GM12878 (cell line): ENCODE results near the gene MALT1. TPM values are rescaled to one million over a fixed set of nuclear protein-coding genes. Genes with fewer than 3 reads are reported as not detected.

Experiments
- ATAC-seq: fragments of 200-7000 bp; cut with Tn5 transposase; 3 replicates; pipeline ENCODE4 v1.9.1; 2020; ENCODE audit warnings: mild to moderate bottlenecking, moderate library complexity
- BruUV-seq: library from RNA; stranded (reverse); fragments of 400-500 nt; replicated peaks from 2 replicates; lab custom pipeline; 2021; lab: Mats Ljungman, UMichigan
- CTCF ChIA-PET: fragments of 300-600 bp; sonication (Branson Sonifier 250); formaldehyde crosslinking; extraction: SDS; loops from one replicate; lab custom pipeline; 2021; ENCODE audit warnings: inconsistent platforms; lab: Yijun Ruan, JAX
- POLR2A ChIA-PET: fragments of 350-600 bp; formaldehyde crosslinking; extraction: SDS; loops from one replicate; lab custom pipeline; 2021; ENCODE audit warnings: inconsistent platforms; lab: Charles Lee
- RAD21 ChIA-PET: fragments of 300-600 bp; sonication (Branson Sonifier 250); formaldehyde crosslinking; loops from one replicate; lab custom pipeline; 2023; ENCODE audit warnings: antibody characterized with exemption; ENCODE audit not compliant: unreplicated experiment; lab: Charles Lee
- SMC1A ChIA-PET: fragments of 300-600 bp; sonication (Branson Sonifier 250); formaldehyde crosslinking; loops from one replicate; lab custom pipeline; 2023; ENCODE audit not compliant: unreplicated experiment, uncharacterized antibody; lab: Charles Lee
- DNase-seq: peaks from one replicate; pipeline ENCODE4 v3.0.0-alpha.2; 2011; ENCODE audit warnings: low read depth, low spot score
- FAIRE-seq: peaks from 3 replicates; lab custom pipeline; 2011; peaks lifted over from hg19 to GRCh38; lab: Jason Lieb, UNC
- H2AFZ ChIP-seq: 2 replicates; pipeline ENCODE4 v1.6.0; 2011; ENCODE audit warnings: low read depth, low read length, control low read depth; ENCODE audit not compliant: control insufficient read depth
- H3K27ac ChIP-seq: 2 replicates; pipeline ENCODE4 v1.5.1; 2011; ENCODE audit warnings: control low read depth; ENCODE audit not compliant: control insufficient read depth, insufficient read depth
- H3K27me3 ChIP-seq, 2 experiments: replicated peaks in 1 of 2; 2 replicates each; pipeline versions ENCODE4 v1.6.0 to v1.6.1; 2011; ENCODE audit warnings: low read length in 1 of 2; ENCODE audit not compliant: control insufficient read depth in 2 of 2, insufficient read depth in 2 of 2
- H3K36me3 ChIP-seq, 2 experiments: 2 replicates each; pipeline ENCODE4 v1.5.1; 2011; ENCODE audit warnings: low read length in 1 of 2; ENCODE audit not compliant: control insufficient read depth in 2 of 2, insufficient read depth in 2 of 2
- H3K4me1 ChIP-seq: 2 replicates; pipeline ENCODE4 v1.6.1; 2011; ENCODE audit warnings: mild to moderate bottlenecking, low read length, moderate library complexity, mixed read lengths; ENCODE audit not compliant: control insufficient read depth, insufficient read depth
- H3K4me2 ChIP-seq: 2 replicates; pipeline ENCODE4 v1.6.0; 2011; ENCODE audit warnings: control low read depth; ENCODE audit not compliant: control insufficient read depth, insufficient read depth
- H3K4me3 ChIP-seq: fragments of 200-600 bp; sonication (generic); 2 replicates; pipeline ENCODE4 v1.5.1; 2016
- H3K79me2 ChIP-seq: 2 replicates; pipeline ENCODE4 v1.6.0; 2011; ENCODE audit warnings: low read length; ENCODE audit not compliant: control insufficient read depth, insufficient read depth
- H3K9ac ChIP-seq: 2 replicates; pipeline ENCODE4 v1.8.0; 2011; ENCODE audit warnings: low read length, control low read depth, mixed read lengths; ENCODE audit not compliant: control insufficient read depth, insufficient read depth
- H3K9me3 ChIP-seq: replicated peaks from 3 replicates; pipeline ENCODE4 v1.5.1; 2011; ENCODE audit warnings: mild to moderate bottlenecking, low read length; ENCODE audit not compliant: control insufficient read depth, insufficient read depth
- H4K20me1 ChIP-seq: 2 replicates; pipeline ENCODE4 v1.6.0; 2011; ENCODE audit not compliant: control insufficient read depth, insufficient read depth
- CBX3 ChIP-seq: fragments of 200-600 bp; sonication (generic); IDR thresholded peaks from 2 replicates; pipeline ENCODE4 v1.6.1; 2016; ENCODE audit warnings: low read depth, borderline replicate concordance
- EP300 ChIP-seq, 2 experiments: fragments of 150-350 bp in 1 of 2; IDR thresholded peaks; 2 replicates each; pipeline ENCODE4 v1.6.1; 2011 to 2012; ENCODE audit warnings: low read depth in 2 of 2, low read length in 2 of 2, borderline replicate concordance in 1 of 2, improper control_type of control experiment in 1 of 2, inconsistent platforms in 1 of 2; ENCODE audit not compliant: control insufficient read depth in 1 of 2
- HCFC1 ChIP-seq: fragments of 150-350 bp; IDR thresholded peaks from 2 replicates; pipeline ENCODE4 v1.6.1; 2014; ENCODE audit warnings: low read length
- IRF3 ChIP-seq: fragments of 450-650 bp; IDR thresholded peaks from 2 replicates; pipeline ENCODE4 v1.6.1; 2014; ENCODE audit warnings: mild to moderate bottlenecking
- KLF5 ChIP-seq: fragments of 450-650 bp; IDR thresholded peaks from 2 replicates; pipeline ENCODE4 v1.6.1; 2014; ENCODE audit warnings: mild to moderate bottlenecking; ENCODE audit not compliant: partially characterized antibody
- MAX ChIP-seq: IDR thresholded peaks from 2 replicates; pipeline ENCODE4 v1.6.1; 2012; ENCODE audit warnings: low read depth, low read length, improper control_type of control experiment
- NFXL1 ChIP-seq: fragments of 450-650 bp; IDR thresholded peaks from 2 replicates; pipeline ENCODE4 v1.6.1; 2017; ENCODE audit warnings: antibody characterized with exemption, mild to moderate bottlenecking, borderline replicate concordance
- NFYB ChIP-seq: IDR thresholded peaks from 2 replicates; pipeline ENCODE4 v1.6.1; 2011; ENCODE audit warnings: low read depth, mild to moderate bottlenecking, low read length, improper control_type of control experiment, moderate library complexity; ENCODE audit not compliant: insufficient read depth
- PML ChIP-seq: IDR thresholded peaks from 2 replicates; pipeline ENCODE4 v1.6.1; 2012; ENCODE audit warnings: low read length, inconsistent platforms
- RCOR1 ChIP-seq: conservative IDR thresholded peaks from 2 replicates; pipeline ENCODE4 v1.6.1; 2012; ENCODE audit warnings: low read depth, low read length, improper control_type of control experiment
- USF2 ChIP-seq: IDR thresholded peaks from 2 replicates; pipeline ENCODE4 v1.6.1; 2011; ENCODE audit warnings: low read depth, low read length, improper control_type of control experiment, borderline replicate concordance
- ZBED1 ChIP-seq: IDR thresholded peaks from 2 replicates; pipeline ENCODE4 v1.6.1; 2016; ENCODE audit warnings: borderline replicate concordance
- WGBS: methylation state at CpG from one replicate; pipeline ENCODE4 v1.1.6; 2016; ENCODE audit warnings: low lambda C conversion rate; ENCODE audit not compliant: insufficient replicate concordance, insufficient coverage; ENCODE audit errors: missing lambda C conversion rate; 5-methylcytosine and 5-hydroxymethylcytosine counted together
- in situ Hi-C: fragments of 300-500 bp; cut with MboI; formaldehyde crosslinking; loops from 9 replicates; pipeline ENCODE4 v1.14.3; 2018; ENCODE audit warnings: mixed read lengths
- intact Hi-C: fragments of 100-400 bp; cut with micrococcal nuclease; formaldehyde crosslinking; loops from one replicate; pipeline ENCODE4 v1.14.2; 2022; ENCODE audit not compliant: unreplicated experiment
- polyA plus RNA-seq, 11 experiments: library from polyadenylated mRNA; depleted of rRNA in 4 of 11; unstranded in 6 of 11; stranded (reverse) in 5 of 11; fragments of >200 nt; fragmentation: Nextera tagmentation in 4 of 11; fragmentation: Illumina TruSeq in 1 of 11; extraction: Ambion mirVana in 4 of 11; extraction: Trizol in 1 of 11; gene quantifications; 1 replicate in 1 of 11; 2 replicates in 10 of 11; pipeline versions ENCODE4 v1.2.1 to v1.2.3, GENCODE V29; 2011 to 2016; ENCODE audit warnings: inconsistent platforms in 2 of 11, missing spikeins in 2 of 11, low read depth in 1 of 11
- total RNA-seq, 4 experiments: library from RNA; depleted of rRNA in 3 of 4; stranded (reverse); fragments of >200 nt in 3 of 4; fragmentation: Illumina TruSeq in 1 of 4; extraction: Trizol in 1 of 4; gene quantifications; 2 replicates each; pipeline versions ENCODE4 v1.2.1 to v1.2.3, GENCODE V29; 2013 to 2021

MALT1 gene
- total and polyA plus RNA-seq, 10 of the 15 experiments (the other 5 are each of a cell fraction or from before 2014, with no cell fraction given): 17.6 to 126 (median 45.4) TPM

GRCh38 chr18:58690259-58690658, 19.0 kb downstream of the MALT1 start:
- Histone ChIP-seq H3K4me3 (no peak overlapping the region), H3K9me3 (no peaks in the 10 kb centered on the region), H3K79me2 (peaks cover 80% of the 10 kb centered on the region), H4K20me1 (no peaks in the 10 kb centered on the region), H3K36me3 (peaks cover 21 to 38% of the 10 kb centered on the region in 2 experiments), H2AFZ (no peak overlapping the region), H3K4me2 (no peak overlapping the region), H3K9ac (no peak overlapping the region), H3K4me1 (peaks cover 10% of the 10 kb centered on the region), H3K27ac (no peak overlapping the region), H3K27me3 (no peaks in the 10 kb centered on the region)
- no peak for FAIRE-seq
- SMC1A ChIA-PET: interaction anchor here (1.3 to 1.7 kb wide), 3 partner anchors 31 to 151 kb away, joined by 3 to 5 read pairs (median 5); no protein-coding TSS in a partner anchor
- RAD21 ChIA-PET: interaction anchor here (1.2 kb wide), 1 partner anchor 164 kb away, joined by 4 read pairs; no protein-coding TSS in a partner anchor
- CTCF ChIA-PET: interaction anchor here (1.2 kb wide), 1 partner anchor 9 kb away, joined by 4 read pairs; no protein-coding TSS in a partner anchor
- in situ Hi-C loops: no loop called here
- no peak for ATAC-seq
- over 99% methylated on average over 12 of the region's 12 CpGs for WGBS
- no peak for DNase-seq
- BruUV-seq: no TSS peak
- intact Hi-C loops: no loop called here
- POLR2A ChIA-PET: interaction anchor here (0.5 to 1.7 kb wide), 3 partner anchors 12 to 80 kb away, joined by 3 to 5 read pairs (median 4); no protein-coding TSS in a partner anchor
- TF ChIP-seq NFXL1 (no peak), NFYB (no peak), HCFC1 (no peak), PML (no peak), ZBED1 (no peak), MAX (no peak), EP300 (IDR thresholded peaks at IDR 0.05; ENCODE audit: borderline replicate concordance in 1 of 2, control insufficient read depth in 1 of 2, low read depth in 2 of 2, low read length in 2 of 2) (no peak), KLF5 (no peak), USF2 (no peak), RCOR1 (no peak), CBX3 (no peak), IRF3 (no peak)
